ENCODE measurements around the gene FOXN3. TPM values are rescaled to one million over a fixed set of nuclear protein-coding genes. Genes with fewer than 3 reads are reported as not detected.

Gene FOXN3
- total and polyA plus RNA-seq, 2 experiments from 2014 or later = 98.9 to 167 TPM

- Histone ChIP-seq H3F3A (replicated peaks; ENCODE audit: low read depth) (0 out of 2 replicates have a peak, but pooled peaks cover 7% of the 10 kb centered on the region), H3K9me2 (ENCODE audit: insufficient read depth) (no peaks in the 10 kb centered on the region), H3K4me1 (ENCODE audit: insufficient read depth) (peaks cover 89% of the 10 kb centered on the region), H3K4me2 (no peak overlapping the region), H2AFZ (no peak overlapping the region), H3K79me2 (replicated peaks; ENCODE audit: insufficient read depth) (peaks cover 100% of the 10 kb centered on the region), H4K20me1 (replicated peaks; ENCODE audit: insufficient read depth) (peaks cover 47% of the 10 kb centered on the region), H3K27ac (ENCODE audit: low read depth) (no peak overlapping the region; the same call in 1 of the 2 replicates), H3K4me3 (no peak overlapping the region), H3K27me3 (ENCODE audit: insufficient read depth) (no peaks in the 10 kb centered on the region), H3K36me3 (ENCODE audit: insufficient read depth) (no peaks in the 10 kb centered on the region)
- Mint-ChIP-seq H3K27ac (peak overlapping the region; percentile 89), H3K4me1 (peaks cover 77% of the 10 kb centered on the region), H3K4me3 (no peak overlapping the region), H3K9me3 (peaks cover 5% of the 10 kb centered on the region; the same call in 2 of the 3 replicates), H3K27me3 (ENCODE audit: insufficient read depth, low read depth, poor library complexity) (peaks cover 17% of the 10 kb centered on the region), H3K36me3 (ENCODE audit: low read depth) (peaks cover 28% of the 10 kb centered on the region)
- no peak for ATAC-seq
- DNase-seq (ENCODE audit: low spot score) = no peak
- TF ChIP-seq ZNF462 (CRISPR knock-in tag; IDR thresholded peaks at IDR 0.05) (no peak), EZH2phosphoT487 (IDR thresholded peaks at IDR 0.05; ENCODE audit: unreplicated experiment) (no peak), ETS1 (IDR thresholded peaks at IDR 0.05) (no peak)
Observed at GRCh38 chr14:89369656-89370055, 47.4 kb downstream of the FOXN3 start.

Measured in GM23338 (cell line).